HG03565 (cell line): ENCODE measurements around the gene CELSR1.

Experiments used
- ATAC-seq: cut with Tn5 transposase; IDR thresholded peaks from one replicate; pipeline ENCODE4 v1.9.1; 2021; ENCODE audit warnings: mild to moderate bottlenecking, moderate library complexity; ENCODE audit not compliant: unreplicated experiment

CELSR1 gene

GRCh38 chr22:46447906-46448305 is 89.5 kb downstream of the CELSR1 start:
- no peak for ATAC-seq

DNA sequence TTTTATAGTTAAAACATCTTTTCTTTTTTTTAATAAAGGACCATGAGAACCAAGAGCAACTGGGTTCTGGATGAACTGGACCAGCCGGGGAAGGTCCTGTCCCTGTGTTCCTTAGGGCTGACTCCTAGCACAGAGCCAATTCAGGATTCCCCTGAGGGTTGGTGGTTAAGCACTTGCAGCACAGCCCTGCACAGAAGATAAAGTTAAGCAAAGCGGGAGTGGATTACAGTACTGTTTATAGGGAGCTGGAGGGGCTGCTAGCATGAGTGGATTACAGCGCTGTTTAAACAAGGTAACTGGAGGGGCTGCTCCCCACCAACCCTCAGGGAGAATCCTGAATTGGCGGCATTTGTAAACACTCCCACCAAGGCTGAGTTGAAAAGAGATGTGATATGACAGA is 90.6 kb downstream of the CELSR1 start:
- ATAC-seq: no peak

DNA sequence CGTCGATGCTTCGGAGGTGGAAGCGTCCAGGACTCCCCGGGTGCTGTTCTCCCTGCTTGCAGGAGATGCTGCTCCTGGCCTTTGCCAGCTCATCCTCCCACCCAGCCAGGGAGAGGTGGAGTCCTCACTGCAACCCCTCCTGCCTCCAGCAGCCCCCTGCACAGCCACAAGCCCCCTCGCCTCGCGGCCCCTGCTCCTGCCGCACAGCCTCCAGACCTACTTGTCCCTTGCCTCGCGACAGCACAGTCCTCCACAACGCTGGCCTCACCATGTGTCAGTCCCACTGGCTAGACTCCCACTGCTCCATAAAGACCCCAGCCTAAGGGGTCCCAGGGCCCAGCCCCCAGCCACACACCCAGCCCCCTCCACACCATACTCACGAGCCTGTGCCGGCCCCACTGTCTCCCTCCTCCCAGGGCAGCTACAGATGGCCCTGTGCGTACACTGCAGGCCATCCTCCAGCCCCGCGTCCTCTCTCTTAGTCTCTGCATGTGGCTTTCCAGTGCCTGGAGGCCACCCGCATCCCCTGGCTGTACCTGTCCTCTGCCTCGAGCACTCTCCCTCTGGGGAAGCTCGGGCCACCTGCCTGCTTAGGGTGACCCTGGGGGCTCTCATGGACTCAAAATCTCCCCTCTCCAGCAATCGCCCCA is 91.5 kb downstream of the CELSR1 start:
- ATAC-seq: no peak

DNA sequence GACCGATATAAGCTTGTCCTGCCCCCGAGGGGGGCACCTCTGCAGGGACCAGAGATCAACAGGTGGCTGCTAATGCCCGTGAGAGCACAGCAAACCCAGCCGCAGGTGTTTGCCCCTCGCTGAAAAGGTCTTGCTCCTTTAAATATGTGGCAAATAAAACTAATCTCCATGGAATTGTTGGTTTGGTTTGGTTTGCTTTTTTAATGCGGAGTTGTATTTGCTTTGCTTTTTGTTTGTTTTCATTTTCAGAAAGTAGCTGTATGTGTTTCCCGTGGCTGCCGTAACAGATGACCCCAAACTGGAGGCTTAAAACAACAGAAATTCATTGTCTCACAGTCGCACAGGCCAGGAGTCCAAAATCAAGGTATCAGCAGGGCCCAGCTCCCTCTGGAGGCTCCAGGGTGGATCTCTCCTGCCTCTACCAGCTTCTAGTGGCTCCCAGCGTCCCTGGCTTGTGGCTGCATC is 93.0 kb downstream of the CELSR1 start:
- no peak for ATAC-seq

DNA sequence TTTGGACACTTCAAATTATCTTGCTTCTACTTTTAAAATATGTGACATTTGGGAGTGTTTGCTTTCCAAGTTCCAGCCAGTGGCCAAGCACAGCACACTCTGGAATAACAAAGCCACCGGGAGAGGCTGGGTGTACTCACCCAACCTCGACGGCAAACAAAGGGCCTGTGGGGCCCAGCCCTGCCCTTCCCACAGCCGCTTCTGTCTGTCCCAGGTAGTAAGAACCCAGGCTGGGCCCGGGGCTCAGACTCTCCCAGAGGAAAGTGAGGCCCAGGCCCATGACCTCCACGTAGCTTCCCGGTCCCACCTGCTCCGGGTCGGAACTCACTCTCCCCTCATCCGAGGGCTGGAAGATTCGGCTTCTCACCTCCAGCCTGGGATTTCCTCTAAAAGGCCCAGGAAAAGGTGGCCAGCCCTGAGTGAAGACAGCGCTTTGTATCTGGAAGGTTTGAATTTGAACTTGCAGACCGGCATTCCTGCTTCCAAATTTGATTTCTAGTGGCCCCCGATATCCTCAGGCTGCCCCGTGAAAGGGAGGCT is 93.5 kb downstream of the CELSR1 start:
- ATAC-seq: no peak

DNA sequence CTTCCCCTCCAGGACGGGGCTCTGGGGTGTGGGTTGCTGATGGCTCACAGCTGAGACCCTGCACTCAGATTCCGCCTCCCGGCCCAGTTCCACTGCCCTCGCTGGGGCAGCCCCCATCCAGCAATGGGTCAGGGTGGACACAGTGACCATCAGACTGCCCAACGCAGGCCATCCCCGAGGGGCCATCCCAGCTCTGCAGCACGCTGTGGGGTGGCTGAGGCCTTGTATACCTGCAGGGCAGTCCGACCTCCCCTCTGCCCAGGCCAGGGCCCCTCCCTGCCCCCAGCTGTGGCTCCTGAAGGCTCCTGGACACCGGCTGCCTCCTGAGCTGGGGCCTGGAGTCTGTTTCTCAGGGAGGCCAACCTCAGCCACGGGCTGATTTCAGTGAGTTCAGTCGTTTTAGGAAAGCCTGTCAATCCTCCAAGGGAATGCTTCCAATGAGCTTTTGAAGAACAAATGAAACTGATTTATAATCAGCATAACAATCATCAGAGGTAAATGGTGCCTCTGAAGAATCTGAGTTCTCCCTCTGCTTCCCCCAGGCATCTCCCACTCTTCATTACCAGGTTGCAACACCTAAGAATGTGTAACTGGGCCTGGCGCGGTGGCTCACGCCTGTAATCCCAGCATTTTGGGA is 95.1 kb downstream of the CELSR1 start:
- no peak for ATAC-seq

- no peak for ATAC-seq
Measured at GRCh38 chr22:46439576-46440465, 97.6 kb downstream of the CELSR1 start.

- no peak for ATAC-seq
Measured at GRCh38 chr22:46439111-46439510, 98.3 kb downstream of the CELSR1 start.

GRCh38 chr22:46437671-46438440 is 99.6 kb downstream of the CELSR1 start:
- ATAC-seq: no peak

DNA sequence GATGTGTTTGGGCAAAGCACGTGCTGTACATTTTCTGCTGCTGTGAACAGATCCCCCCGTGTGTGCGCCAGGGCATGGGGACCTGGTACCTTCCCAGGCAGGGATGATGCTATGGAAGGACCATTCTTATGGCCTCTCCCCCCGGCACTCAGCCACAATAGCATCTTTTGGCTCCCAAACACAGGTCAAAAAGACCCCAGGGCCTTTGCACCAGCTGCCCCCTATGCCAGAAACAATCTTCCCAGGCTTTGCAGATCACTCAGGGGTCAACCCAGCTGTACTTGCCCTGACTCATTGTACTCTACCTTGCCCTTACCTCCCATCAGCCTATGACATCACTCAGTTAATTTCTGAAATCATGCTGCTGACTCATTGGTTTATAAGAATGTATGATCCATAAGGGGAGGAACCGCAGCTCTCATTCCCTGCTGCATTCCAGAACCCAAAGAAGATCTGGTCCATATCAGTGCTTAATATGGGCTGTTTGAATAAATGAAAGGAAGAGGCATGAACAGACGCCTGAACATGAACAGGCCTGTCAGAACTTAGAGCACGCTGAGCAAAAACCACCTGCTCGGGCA is 100.7 kb downstream of the CELSR1 start:
- ATAC-seq: no peak

DNA sequence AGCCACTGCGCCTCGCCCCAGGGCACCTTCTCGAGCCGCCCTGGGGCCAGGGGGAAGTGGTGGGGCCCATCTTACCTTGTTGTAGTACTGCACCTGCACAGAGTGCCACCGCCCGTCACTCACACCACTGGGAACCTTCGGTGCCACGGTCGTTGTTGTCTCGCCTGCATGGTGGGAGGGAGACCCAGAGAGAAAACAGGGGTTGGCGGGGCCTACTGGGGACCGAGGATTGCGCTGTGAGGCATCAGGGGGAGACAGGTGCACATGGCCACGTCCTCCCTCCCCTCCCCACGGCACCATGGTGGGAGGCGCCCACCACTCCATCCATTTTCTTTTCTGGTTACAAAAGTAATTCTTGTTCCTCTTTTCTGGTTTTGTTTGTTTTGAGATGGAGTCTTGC is 104.1 kb downstream of the CELSR1 start:
- no peak for ATAC-seq

DNA sequence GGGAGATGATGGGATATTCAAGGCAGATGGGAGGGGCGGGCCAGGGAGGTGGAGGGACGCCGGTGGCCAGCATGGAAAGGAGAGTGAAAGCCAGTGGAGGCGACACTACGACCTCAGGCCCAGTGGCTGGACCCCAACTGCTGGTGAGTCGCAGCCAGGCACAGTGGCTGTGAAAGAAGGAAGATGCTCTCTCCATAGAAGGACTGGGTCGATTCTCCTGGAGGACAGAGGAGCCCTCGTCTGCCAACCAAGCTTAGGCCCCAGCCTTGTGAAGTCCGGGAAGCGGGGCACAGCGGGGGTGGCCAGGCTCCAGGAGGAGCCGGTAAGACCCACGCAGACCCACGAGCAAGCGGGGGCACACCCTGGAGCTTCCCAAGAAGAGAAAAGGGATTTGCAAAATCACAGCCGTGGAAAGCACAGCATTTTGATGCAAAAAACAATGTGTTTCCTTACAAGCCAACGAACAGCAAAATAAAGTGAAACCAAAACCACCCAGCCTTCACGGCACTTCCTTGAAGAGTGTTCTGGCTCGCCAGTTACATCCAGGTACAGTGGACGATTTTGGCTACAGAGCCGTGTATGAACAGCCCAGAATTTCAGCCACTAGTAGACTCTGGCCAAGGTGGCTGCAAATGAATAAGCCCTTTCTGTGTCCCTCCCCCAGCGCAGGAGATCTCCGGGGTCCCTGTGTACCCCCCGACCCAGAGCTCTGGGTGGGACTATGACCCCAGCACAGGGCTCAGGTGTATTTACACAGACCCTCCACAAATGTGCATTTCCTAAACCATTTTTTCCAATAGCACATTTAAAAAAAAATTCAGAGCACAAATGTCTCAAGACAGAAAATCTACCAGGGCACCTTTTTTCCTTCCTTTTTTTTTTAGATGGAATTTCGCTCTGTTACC is 105.0 kb downstream of the CELSR1 start:
- ATAC-seq: no peak

- no peak for ATAC-seq
Measured at GRCh38 chr22:46430961-46431838, 106.2 kb downstream of the CELSR1 start.

- no peak for ATAC-seq
Measured at GRCh38 chr22:46429325-46429853, 108.0 kb downstream of the CELSR1 start.

- no peak for ATAC-seq
Measured at GRCh38 chr22:46428602-46429324, 108.7 kb downstream of the CELSR1 start.

DNA sequence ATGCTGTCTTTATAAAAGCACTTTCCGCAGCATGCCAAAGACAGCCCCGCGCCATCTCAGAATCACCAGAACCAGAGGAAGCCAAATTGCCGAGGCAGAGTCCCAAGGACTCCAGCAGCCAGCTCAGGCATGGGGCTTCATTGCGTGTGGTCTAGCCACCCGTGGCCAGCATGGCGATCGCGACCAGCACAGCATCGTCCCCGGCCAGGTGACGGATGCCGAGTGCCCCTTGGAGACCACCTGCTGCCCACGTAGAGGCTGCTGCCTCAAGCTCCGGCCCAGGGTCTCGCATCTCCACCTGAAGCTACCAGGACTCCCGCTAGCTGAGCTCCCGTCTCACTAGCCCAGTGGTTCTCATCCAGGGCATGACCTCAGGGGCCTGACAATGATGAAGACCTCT is 109.2 kb downstream of the CELSR1 start:
- no peak for ATAC-seq

- no peak for ATAC-seq
Measured at GRCh38 chr22:46425016-46425415, 112.4 kb downstream of the CELSR1 start.
